H54 (cell line): ENCODE results near the gene AFP.

Source experiments
- DNase-seq: peaks from one replicate; pipeline ENCODE4 v3.0.0; 2011; ENCODE audit warnings: low spot score, mixed read lengths; ENCODE audit not compliant: insufficient read length
- FAIRE-seq: peaks from 3 replicates; lab custom pipeline; 2011; peaks lifted over from hg19 to GRCh38; lab: Jason Lieb, UNC
- POLR2A ChIP-seq: IDR thresholded peaks from 2 replicates; pipeline ENCODE4 v1.6.1; 2011; ENCODE audit warnings: low read depth, mild to moderate bottlenecking, low read length

AFP gene

GRCh38 chr4:73451404-73451803 is 15.4 kb downstream of the AFP start:
- FAIRE-seq (no peak), DNase-seq (no peak)
- no peak for TF ChIP-seq POLR2A

DNA sequence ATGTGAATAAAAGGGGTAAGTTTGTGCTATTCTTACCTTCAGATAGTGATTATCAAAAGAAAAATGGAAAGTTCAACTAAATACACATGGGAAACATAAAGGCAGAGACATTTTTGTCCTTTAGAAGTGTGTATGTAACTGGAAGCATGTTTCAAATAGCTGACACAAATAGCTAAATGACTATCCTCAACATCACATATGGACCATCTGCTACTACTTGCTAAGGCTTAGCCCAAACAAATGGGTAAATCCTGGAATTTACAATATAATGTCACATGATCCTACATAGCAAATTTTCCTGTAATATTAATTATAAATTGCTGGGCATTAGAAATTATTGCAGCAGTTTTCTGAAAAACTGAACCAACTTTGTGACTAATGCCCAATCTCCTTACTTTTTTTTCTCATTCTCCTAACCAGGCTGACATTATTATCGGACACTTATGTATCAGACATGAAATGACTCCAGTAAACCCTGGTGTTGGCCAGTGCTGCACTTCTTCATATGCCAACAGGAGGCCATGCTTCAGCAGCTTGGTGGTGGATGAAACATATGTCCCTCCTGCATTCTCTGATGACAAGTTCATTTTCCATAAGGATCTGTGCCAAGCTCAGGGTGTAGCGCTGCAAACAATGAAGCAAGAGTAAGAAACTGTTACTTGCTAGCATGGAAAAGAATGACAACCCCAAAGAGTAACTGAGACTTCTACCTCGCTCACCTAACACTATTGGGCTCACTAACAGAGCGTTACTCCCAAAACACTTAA is 16.1 kb downstream of the AFP start:
- no peak for TF ChIP-seq POLR2A
- DNase-seq = no peak
- no peak for FAIRE-seq

- no peak for FAIRE-seq
- no peak for DNase-seq
- TF ChIP-seq POLR2A = no peak
These were observed 17.1 kb downstream of the AFP start for GRCh38 chr4:73452953-73453700.

GRCh38 chr4:73453701-73454005 is 17.6 kb downstream of the AFP start:
- DNase-seq (no peak), FAIRE-seq (no peak)
- no peak for TF ChIP-seq POLR2A

DNA sequence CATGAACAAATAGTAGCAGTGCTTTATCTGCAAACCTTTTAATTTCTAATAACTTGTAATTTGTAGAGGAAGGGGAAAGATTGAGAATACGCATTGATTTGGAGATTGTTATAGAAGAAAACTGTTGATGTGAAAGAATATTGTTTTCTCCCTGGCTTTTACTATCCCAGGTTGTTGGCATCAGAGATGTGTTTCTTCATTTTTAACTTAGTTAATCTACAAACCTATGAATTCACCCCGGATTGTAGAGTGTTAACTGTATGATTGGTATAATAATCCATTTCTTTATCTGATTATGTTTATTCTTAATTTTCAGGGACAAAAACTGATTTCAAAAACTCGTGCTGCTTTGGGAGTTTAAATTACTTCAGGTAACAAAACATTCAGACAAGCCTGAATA is 18.9 kb downstream of the AFP start:
- DNase-seq = no peak
- FAIRE-seq = no peak
- TF ChIP-seq POLR2A = no peak

GRCh38 chr4:73456177-73457022 is 20.4 kb downstream of the AFP start:
- FAIRE-seq = no peak
- no peak for TF ChIP-seq POLR2A
- no peak for DNase-seq

DNA sequence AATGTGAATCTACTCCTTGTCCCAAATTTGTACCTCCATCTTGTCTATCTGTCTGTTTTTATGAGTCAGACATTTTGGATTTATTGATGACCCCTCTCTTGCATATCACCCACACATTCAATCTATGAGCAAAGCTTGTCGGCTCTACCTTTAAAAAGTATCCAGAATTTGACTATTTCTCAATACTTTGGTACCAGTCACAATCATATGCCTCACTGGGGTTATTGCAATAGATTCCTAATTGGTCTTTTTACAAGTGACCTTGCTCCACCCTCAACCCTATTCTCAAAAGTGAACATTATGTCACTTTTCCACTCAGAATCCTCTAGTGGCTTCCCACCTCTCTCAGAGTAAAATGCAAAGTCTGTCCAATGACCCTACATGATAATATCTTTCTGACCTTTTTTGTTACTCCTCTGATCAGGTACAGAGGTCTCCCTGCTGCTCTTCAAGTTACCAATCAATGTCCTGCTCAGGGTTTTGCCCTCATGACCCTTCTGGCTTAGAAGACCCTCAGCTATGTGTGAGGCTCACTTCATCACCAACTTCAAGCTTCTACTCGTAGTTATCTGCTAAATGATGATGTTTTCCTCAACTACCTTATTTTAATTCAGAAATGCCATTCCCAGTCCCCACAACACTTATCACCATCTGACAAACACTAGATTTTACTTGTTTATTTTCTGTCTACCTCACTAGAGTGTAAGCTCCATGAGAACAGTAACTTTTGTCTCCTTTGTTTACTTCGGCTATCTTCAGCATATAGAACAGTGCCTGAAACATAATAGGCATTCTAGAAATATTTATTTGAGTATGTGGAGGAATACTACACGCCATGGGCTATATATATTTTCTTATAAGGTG is 22.4 kb downstream of the AFP start:
- no peak for TF ChIP-seq POLR2A
- DNase-seq (no peak), FAIRE-seq (no peak)

DNA sequence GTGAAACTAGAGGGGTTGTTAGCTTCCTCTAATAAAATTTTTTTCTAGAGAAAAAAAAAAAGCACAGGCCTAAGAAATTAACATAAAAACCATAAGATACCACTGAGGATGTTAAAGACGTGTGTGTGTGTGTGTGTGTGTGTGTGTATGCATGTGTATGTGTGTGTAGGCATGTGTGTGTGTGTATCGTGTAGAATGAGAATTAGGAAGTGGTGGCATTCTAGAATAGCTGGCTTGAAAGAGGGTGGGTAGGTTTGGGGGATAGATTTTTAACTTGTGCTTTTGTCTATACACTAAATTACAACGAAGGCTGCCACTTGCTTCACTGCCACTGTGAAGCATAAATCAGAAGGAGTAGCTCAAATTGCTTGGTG is 23.0 kb downstream of the AFP start:
- no peak for TF ChIP-seq POLR2A
- DNase-seq = no peak
- FAIRE-seq = no peak

DNA sequence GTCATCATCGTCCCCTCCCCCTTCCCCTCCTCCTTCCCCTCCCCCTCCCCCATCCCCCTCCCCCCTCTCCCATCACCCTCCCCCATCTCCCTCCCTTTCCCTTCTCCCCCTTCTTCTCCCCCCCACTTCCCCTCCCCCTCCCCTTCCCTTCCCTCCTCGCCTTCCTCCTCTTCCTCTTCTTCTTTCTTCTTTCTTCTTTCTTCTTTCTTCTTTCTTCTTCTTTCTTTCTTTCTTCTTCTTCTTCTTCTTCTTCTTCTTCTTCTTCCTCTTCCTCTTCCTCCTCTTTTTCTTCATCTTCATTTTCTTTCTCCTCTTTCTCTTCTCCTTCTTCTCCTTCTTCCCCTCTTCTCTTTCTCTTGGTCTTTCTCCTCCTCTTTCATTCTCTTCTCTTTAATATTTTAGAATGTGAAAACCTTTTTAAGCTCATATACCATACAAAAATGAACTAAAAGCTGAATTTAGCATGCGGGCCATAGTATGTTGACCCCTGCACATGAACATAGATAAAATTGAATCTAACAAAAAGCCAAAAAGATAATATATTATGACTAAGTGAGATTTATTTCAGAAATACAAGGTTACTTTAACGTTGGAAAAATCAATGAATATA is 25.0 kb downstream of the AFP start:
- DNase-seq (no peak), FAIRE-seq (no peak)

GRCh38 chr4:73468170-73468569 is 32.1 kb downstream of the AFP start:
- DNase-seq (no peak), FAIRE-seq (no peak)
- TF ChIP-seq POLR2A = no peak

More for the DNA sequence above, 25.0 kb downstream of the AFP start:
- no peak for TF ChIP-seq POLR2A

- DNase-seq = no peak
- no peak for TF ChIP-seq POLR2A
- no peak for FAIRE-seq
These were observed 34.7 kb downstream of the AFP start for GRCh38 chr4:73470728-73471127.

DNA sequence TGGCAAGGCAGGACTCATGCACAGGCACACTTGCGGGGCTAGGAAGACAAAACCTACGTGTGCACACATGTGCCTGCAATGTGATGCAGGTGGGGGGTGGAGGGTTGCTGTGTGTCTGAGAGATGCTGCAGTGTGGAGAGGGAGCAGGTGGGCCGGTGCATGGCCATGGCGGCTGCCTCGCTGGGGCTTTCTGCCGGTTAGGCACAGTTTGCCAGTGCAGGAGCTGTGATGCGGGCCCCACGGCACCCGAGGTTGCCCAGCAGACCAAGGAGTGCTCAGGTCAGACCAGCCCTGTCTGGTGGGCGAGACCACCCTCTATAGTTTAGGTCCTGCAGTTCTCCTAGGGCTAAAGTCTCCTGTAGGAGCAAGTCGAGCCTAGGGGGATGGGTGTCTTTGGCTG is 41.2 kb downstream of the AFP start:
- FAIRE-seq (no peak), DNase-seq (no peak)
- TF ChIP-seq POLR2A = no peak

GRCh38 chr4:73479323-73479722 is 43.3 kb downstream of the AFP start:
- DNase-seq (no peak), FAIRE-seq (no peak)
- no peak for TF ChIP-seq POLR2A
